ENCODE measurements around the gene LYRM2.

GRCh38 chr6:89611666-89612065, 26.9 kb downstream of the LYRM2 start:
- TF ChIP-seq YY1 (IDR thresholded peaks at IDR 0.05; ENCODE audit: insufficient read depth, insufficient read length) (no peak), SUZ12 (IDR thresholded peaks at IDR 0.05; ENCODE audit: extremely low read depth, insufficient read depth, insufficient read length) (no peak), ZNF274 (IDR thresholded peaks at IDR 0.05; ENCODE audit: low read depth, low read length) (no peak)
